Thyroid gland (tissue), 4 donors: ENCODE measurements around the gene OR10V1.

ENCODE experiments used
- POLR2A ChIP-seq, 2 donors: fragments of 450-650 bp; IDR thresholded peaks; one replicate each; pipeline ENCODE4 v1.6.1; 2017; ENCODE audit warnings: antibody characterized with exemption in 2 of 2, mild to moderate bottlenecking in 2 of 2, moderate library complexity in 1 of 2
- TF ChIP-seq, protein P1 (sequence below), 6 experiments: fragments of 200-600 bp in 3 of 6; fragments of 450-650 bp in 3 of 6; sonication (generic) in 3 of 6; IDR thresholded peaks; one replicate each; pipeline ENCODE4 v1.5.1; 2016 to 2019; ENCODE audit warnings: antibody characterized with exemption in 6 of 6, mild to moderate bottlenecking in 2 of 6, inconsistent platforms in 1 of 6, moderate library complexity in 1 of 6

DNA sequence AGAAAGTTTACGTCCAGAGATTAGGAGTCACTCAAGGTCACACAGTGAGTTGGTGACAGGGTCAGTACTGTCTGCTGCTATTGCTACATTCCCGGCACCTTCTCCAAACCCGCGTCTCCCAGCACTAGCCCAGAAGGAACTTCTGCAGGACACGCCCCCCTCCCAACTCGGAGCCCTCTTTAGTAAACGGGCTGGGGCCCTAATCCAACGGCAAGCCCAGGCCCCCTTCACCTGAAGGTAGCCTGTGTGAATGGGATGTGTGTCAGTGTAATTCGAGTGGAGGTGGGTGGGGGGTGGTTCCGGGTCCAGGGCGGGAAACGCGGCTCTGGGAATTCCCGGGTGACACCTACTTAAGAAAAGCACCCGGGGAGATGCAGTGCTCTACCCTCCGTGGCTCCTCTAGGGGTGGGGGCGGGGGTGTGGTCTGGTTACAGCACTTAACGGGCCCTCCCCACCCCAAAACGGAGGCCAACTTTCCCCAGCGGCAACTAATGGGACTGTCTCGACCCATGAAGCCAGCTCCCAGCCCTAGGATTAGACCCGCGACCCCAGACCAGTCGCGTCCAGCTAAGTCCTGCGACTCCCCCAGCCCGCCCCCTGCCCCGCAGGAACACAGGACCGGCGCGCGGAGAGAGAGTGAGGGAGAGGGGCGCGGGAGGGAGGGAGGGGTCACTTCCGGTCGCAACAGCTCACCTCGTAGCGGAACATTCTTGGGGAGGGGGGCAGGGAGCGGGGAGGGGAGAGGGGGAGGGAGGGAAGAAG is 45.3 kb downstream of the OR10V1 start:
- TF ChIP-seq POLR2A (IDR thresholded peaks at IDR 0.05): no peak
- TF ChIP-seq, protein P1, sequence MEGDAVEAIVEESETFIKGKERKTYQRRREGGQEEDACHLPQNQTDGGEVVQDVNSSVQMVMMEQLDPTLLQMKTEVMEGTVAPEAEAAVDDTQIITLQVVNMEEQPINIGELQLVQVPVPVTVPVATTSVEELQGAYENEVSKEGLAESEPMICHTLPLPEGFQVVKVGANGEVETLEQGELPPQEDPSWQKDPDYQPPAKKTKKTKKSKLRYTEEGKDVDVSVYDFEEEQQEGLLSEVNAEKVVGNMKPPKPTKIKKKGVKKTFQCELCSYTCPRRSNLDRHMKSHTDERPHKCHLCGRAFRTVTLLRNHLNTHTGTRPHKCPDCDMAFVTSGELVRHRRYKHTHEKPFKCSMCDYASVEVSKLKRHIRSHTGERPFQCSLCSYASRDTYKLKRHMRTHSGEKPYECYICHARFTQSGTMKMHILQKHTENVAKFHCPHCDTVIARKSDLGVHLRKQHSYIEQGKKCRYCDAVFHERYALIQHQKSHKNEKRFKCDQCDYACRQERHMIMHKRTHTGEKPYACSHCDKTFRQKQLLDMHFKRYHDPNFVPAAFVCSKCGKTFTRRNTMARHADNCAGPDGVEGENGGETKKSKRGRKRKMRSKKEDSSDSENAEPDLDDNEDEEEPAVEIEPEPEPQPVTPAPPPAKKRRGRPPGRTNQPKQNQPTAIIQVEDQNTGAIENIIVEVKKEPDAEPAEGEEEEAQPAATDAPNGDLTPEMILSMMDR (IDR thresholded peaks at IDR 0.05): peak in 2 of 6 experiments; percentile 24 to 35
